Measurements from ENCODE around the gene NAPEPLD.

NAPEPLD gene

GRCh38 chr7:103127006-103127405, 21.9 kb downstream of the NAPEPLD start:
- peaks cover 12% of the 10 kb centered on the region for H3K36me3 ChIP-seq (ENCODE audit: control insufficient read depth, insufficient read depth, low read length)
- no peak overlapping the region for H3K27ac ChIP-seq (ENCODE audit: insufficient read depth, low read length, poor library complexity, severe bottlenecking)
- no peaks in the 10 kb centered on the region for H3K9me3 ChIP-seq (ENCODE audit: control insufficient read depth, low read length)
- H3K27me3 ChIP-seq (replicated peaks; ENCODE audit: control insufficient read depth, insufficient read depth, low read length, poor library complexity, severe bottlenecking), result no peaks in the 10 kb centered on the region
- DNase-seq, result no peak
- H3K4me3 ChIP-seq (ENCODE audit: insufficient read depth, low read depth, low read length, poor library complexity, severe bottlenecking), result no peak overlapping the region
- no peaks in the 10 kb centered on the region for H3K4me1 ChIP-seq (ENCODE audit: control insufficient read depth, insufficient read depth, low read length, poor library complexity, severe bottlenecking)

DNA sequence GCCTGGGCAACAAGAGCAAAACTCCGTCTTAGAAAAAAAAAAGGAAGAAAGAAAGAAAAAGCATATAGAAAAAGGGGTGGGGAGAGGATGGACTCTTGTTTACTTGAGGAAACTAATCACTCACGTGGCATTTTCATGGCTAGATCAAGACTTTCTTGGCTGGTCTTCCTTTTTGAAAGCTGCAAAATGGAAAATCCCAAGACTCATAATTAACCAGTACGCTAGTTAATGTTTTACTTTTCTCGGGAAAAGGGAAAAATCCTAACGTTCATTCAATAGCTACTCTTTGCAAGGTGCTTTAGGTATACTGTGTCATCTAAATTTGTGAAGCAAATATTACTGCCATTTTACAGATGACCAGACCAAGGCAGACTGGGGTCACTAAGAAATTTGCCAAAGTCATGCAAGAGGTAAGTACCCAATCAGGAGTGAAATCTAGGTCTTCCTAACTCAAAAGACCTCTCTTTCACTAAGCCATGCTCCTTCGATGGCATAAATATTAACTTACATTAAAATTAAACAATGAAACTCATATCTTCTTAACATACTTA, 24.4 kb downstream of the NAPEPLD start:
- no peak overlapping the region for H3K27ac ChIP-seq (ENCODE audit: insufficient read depth, low read length, poor library complexity, severe bottlenecking)
- no peak overlapping the region for H3K4me3 ChIP-seq (ENCODE audit: insufficient read depth, low read depth, low read length, poor library complexity, severe bottlenecking)
- H3K36me3 ChIP-seq (ENCODE audit: control insufficient read depth, insufficient read depth, low read length), result peaks cover 25% of the 10 kb centered on the region
- no peaks in the 10 kb centered on the region for H3K9me3 ChIP-seq (ENCODE audit: control insufficient read depth, low read length)
- DNase-seq, result no peak
- H3K27me3 ChIP-seq (replicated peaks; ENCODE audit: control insufficient read depth, insufficient read depth, low read length, poor library complexity, severe bottlenecking), result no peaks in the 10 kb centered on the region
- H3K4me1 ChIP-seq (ENCODE audit: control insufficient read depth, insufficient read depth, low read length, poor library complexity, severe bottlenecking), result no peaks in the 10 kb centered on the region

DNA sequence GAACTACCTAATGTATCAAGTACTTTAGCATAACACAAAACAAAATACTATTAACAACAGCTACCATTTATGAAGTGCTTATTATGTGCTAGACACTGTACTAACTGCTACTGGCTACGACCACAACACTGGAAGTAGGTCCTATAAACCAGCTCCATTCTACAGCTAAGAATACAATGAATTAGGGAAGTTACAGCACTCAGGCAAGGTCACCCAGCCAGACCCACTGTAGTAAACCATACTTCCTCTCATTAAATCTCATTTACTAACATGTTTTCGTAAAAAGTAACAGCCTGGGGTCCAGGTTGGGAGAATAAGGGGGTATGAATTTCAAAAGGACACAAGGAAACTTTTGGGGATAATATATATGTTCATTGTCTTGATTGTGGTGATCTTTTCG, 25.4 kb downstream of the NAPEPLD start:
- Histone ChIP-seq H3K27ac (ENCODE audit: insufficient read depth, low read length, poor library complexity, severe bottlenecking) (no peak overlapping the region), H3K4me3 (ENCODE audit: insufficient read depth, low read depth, low read length, poor library complexity, severe bottlenecking) (no peak overlapping the region), H3K27me3 (replicated peaks; ENCODE audit: control insufficient read depth, insufficient read depth, low read length, poor library complexity, severe bottlenecking) (no peaks in the 10 kb centered on the region), H3K36me3 (ENCODE audit: control insufficient read depth, insufficient read depth, low read length) (peaks cover 25% of the 10 kb centered on the region), H3K4me1 (ENCODE audit: control insufficient read depth, insufficient read depth, low read length, poor library complexity, severe bottlenecking) (no peaks in the 10 kb centered on the region), H3K9me3 (ENCODE audit: control insufficient read depth, low read length) (no peaks in the 10 kb centered on the region)
- no peak for DNase-seq

DNA sequence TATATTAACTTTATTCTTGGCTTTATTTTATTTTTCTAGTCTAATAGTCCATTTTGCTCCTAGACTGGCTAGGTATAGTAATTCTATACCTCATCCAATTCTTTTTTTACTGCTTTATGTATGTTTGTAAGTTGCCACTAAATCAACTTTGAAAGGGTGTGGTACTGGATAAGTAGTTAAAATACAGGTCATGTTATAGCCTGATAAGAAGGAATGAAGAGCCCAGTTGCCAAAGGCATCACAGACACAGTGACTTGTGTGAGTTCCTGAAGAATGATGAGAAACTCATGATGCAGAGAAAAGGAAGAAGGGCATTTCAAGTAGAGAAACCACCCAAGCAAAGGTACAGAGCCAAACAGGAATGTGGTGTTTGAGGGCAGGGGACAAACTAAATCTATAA, 27.3 kb downstream of the NAPEPLD start:
- Histone ChIP-seq H3K27ac (ENCODE audit: insufficient read depth, low read length, poor library complexity, severe bottlenecking) (no peak overlapping the region), H3K4me1 (ENCODE audit: control insufficient read depth, insufficient read depth, low read length, poor library complexity, severe bottlenecking) (no peaks in the 10 kb centered on the region), H3K4me3 (ENCODE audit: insufficient read depth, low read depth, low read length, poor library complexity, severe bottlenecking) (no peak overlapping the region), H3K9me3 (ENCODE audit: control insufficient read depth, low read length) (no peaks in the 10 kb centered on the region), H3K27me3 (replicated peaks; ENCODE audit: control insufficient read depth, insufficient read depth, low read length, poor library complexity, severe bottlenecking) (no peaks in the 10 kb centered on the region), H3K36me3 (ENCODE audit: control insufficient read depth, insufficient read depth, low read length) (peaks cover 15% of the 10 kb centered on the region)
- DNase-seq, result no peak

DNA sequence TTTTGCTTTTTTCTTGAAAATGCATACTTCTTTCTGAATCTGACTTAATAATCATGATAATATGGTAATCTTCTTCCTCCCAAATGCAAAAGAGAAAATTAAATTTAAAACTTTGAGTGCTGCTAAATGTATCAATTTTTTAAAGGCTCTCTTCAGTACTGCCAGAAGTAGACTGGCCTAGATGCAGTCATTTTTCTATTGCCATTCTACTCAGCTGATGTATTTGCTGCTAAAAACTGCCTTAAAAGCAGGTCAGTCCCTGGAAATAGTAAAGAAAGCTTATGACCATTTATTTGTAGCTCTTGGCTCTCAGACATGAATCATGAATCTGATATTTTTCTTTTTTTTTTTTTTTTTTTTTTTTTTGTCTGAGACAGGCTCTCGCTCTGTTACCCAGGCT, 28.5 kb downstream of the NAPEPLD start:
- Histone ChIP-seq H3K27me3 (replicated peaks; ENCODE audit: control insufficient read depth, insufficient read depth, low read length, poor library complexity, severe bottlenecking) (no peaks in the 10 kb centered on the region), H3K4me1 (ENCODE audit: control insufficient read depth, insufficient read depth, low read length, poor library complexity, severe bottlenecking) (no peaks in the 10 kb centered on the region), H3K27ac (ENCODE audit: insufficient read depth, low read length, poor library complexity, severe bottlenecking) (no peak overlapping the region), H3K36me3 (ENCODE audit: control insufficient read depth, insufficient read depth, low read length) (peaks cover 15% of the 10 kb centered on the region), H3K4me3 (ENCODE audit: insufficient read depth, low read depth, low read length, poor library complexity, severe bottlenecking) (no peak overlapping the region), H3K9me3 (ENCODE audit: control insufficient read depth, low read length) (no peaks in the 10 kb centered on the region)
- DNase-seq, result no peak

- Histone ChIP-seq H3K27me3 (replicated peaks; ENCODE audit: control insufficient read depth, insufficient read depth, low read length, poor library complexity, severe bottlenecking) (no peaks in the 10 kb centered on the region), H3K4me1 (ENCODE audit: control insufficient read depth, insufficient read depth, low read length, poor library complexity, severe bottlenecking) (no peaks in the 10 kb centered on the region), H3K36me3 (ENCODE audit: control insufficient read depth, insufficient read depth, low read length) (peaks cover 15% of the 10 kb centered on the region), H3K27ac (ENCODE audit: insufficient read depth, low read length, poor library complexity, severe bottlenecking) (no peak overlapping the region), H3K9me3 (ENCODE audit: control insufficient read depth, low read length) (no peaks in the 10 kb centered on the region), H3K4me3 (ENCODE audit: insufficient read depth, low read depth, low read length, poor library complexity, severe bottlenecking) (no peak overlapping the region)
- DNase-seq, result no peak
These were observed 29.1 kb downstream of the NAPEPLD start for GRCh38 chr7:103119791-103120291.

- no peaks in the 10 kb centered on the region for H3K4me1 ChIP-seq (ENCODE audit: control insufficient read depth, insufficient read depth, low read length, poor library complexity, severe bottlenecking)
- no peak overlapping the region for H3K4me3 ChIP-seq (ENCODE audit: insufficient read depth, low read depth, low read length, poor library complexity, severe bottlenecking)
- no peak overlapping the region for H3K27ac ChIP-seq (ENCODE audit: insufficient read depth, low read length, poor library complexity, severe bottlenecking)
- H3K9me3 ChIP-seq (ENCODE audit: control insufficient read depth, low read length), result no peaks in the 10 kb centered on the region
- no peak for DNase-seq
- H3K36me3 ChIP-seq (ENCODE audit: control insufficient read depth, insufficient read depth, low read length), result peaks cover 15% of the 10 kb centered on the region
- H3K27me3 ChIP-seq (replicated peaks; ENCODE audit: control insufficient read depth, insufficient read depth, low read length, poor library complexity, severe bottlenecking), result no peaks in the 10 kb centered on the region
These were observed 31.4 kb downstream of the NAPEPLD start for GRCh38 chr7:103117465-103117864.

DNA sequence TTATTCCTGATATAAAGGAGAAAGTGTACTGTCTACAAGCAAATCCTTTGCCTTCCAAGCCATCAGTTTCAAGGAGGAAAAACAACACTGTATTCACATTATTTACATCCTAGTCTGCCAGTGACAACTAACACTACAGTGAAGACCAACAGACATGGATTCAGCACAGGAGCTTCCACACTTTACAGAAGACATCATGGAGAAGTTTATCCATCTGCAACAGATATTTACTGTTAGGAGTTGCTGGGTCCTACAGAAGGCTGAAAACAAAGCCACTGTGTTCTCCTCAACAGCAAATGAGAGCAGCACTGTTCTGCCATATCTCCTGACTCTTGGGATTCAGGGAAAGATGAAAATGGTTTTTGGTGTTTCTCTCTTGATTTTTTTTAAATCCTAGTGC, 31.9 kb downstream of the NAPEPLD start:
- peaks cover 15% of the 10 kb centered on the region for H3K36me3 ChIP-seq (ENCODE audit: control insufficient read depth, insufficient read depth, low read length)
- no peaks in the 10 kb centered on the region for H3K9me3 ChIP-seq (ENCODE audit: control insufficient read depth, low read length)
- H3K4me3 ChIP-seq (ENCODE audit: insufficient read depth, low read depth, low read length, poor library complexity, severe bottlenecking), result no peak overlapping the region
- H3K27ac ChIP-seq (ENCODE audit: insufficient read depth, low read length, poor library complexity, severe bottlenecking), result no peak overlapping the region
- no peaks in the 10 kb centered on the region for H3K4me1 ChIP-seq (ENCODE audit: control insufficient read depth, insufficient read depth, low read length, poor library complexity, severe bottlenecking)
- no peaks in the 10 kb centered on the region for H3K27me3 ChIP-seq (replicated peaks; ENCODE audit: control insufficient read depth, insufficient read depth, low read length, poor library complexity, severe bottlenecking)
- no peak for DNase-seq

DNA sequence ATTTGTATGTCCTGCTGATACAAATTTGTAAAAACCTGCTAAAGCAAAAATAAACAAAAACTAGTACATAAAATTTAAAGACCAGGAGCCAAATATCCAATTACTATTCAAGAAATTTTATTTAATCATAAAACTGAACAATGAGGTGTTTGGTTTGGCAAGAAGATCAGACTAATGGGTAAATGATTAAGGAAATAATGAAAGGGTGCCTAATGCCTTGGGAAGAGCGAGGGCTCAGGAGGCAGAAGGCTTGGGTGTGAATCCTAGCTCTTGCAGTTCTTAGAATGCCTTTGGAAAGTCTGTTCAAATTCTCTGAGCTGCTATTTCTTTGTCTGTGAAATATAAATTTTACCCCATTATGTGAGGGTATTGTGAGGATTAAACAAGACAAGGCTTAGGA, 32.4 kb downstream of the NAPEPLD start:
- no peak overlapping the region for H3K4me3 ChIP-seq (ENCODE audit: insufficient read depth, low read depth, low read length, poor library complexity, severe bottlenecking)
- H3K27me3 ChIP-seq (replicated peaks; ENCODE audit: control insufficient read depth, insufficient read depth, low read length, poor library complexity, severe bottlenecking), result no peaks in the 10 kb centered on the region
- no peaks in the 10 kb centered on the region for H3K4me1 ChIP-seq (ENCODE audit: control insufficient read depth, insufficient read depth, low read length, poor library complexity, severe bottlenecking)
- DNase-seq, result no peak
- no peaks in the 10 kb centered on the region for H3K9me3 ChIP-seq (ENCODE audit: control insufficient read depth, low read length)
- H3K27ac ChIP-seq (ENCODE audit: insufficient read depth, low read length, poor library complexity, severe bottlenecking), result no peak overlapping the region
- peaks cover 13% of the 10 kb centered on the region for H3K36me3 ChIP-seq (ENCODE audit: control insufficient read depth, insufficient read depth, low read length)

DNA sequence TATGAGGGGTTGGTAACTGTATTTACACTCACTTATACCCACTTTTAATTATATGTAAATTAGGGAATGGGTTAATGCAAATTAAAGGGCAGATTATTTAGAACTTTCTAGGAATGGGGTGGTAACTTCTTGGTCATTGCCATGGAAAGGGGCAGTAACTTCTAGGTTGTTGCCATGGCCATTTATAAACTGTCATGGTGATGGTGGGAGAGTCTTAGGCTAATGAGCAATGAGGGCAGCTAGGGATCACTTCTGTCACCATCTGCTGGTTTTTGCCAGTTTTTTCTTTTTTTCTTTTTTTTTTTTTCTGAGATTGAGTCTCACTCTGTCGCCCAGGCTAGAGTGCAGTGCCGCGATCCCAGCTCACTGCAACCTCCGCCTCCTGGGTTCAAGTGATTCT, 33.1 kb downstream of the NAPEPLD start:
- H3K27me3 ChIP-seq (replicated peaks; ENCODE audit: control insufficient read depth, insufficient read depth, low read length, poor library complexity, severe bottlenecking), result no peaks in the 10 kb centered on the region
- H3K4me3 ChIP-seq (ENCODE audit: insufficient read depth, low read depth, low read length, poor library complexity, severe bottlenecking), result no peak overlapping the region
- H3K9me3 ChIP-seq (ENCODE audit: control insufficient read depth, low read length), result no peaks in the 10 kb centered on the region
- H3K36me3 ChIP-seq (ENCODE audit: control insufficient read depth, insufficient read depth, low read length), result peaks cover 6% of the 10 kb centered on the region
- no peak for DNase-seq
- no peak overlapping the region for H3K27ac ChIP-seq (ENCODE audit: insufficient read depth, low read length, poor library complexity, severe bottlenecking)
- no peaks in the 10 kb centered on the region for H3K4me1 ChIP-seq (ENCODE audit: control insufficient read depth, insufficient read depth, low read length, poor library complexity, severe bottlenecking)

All from effector memory CD4-positive, alpha-beta T cell (primary cell).